ENCODE data around the gene DERA.
"Not testable (repeated sequence)": the region's sequence is repeated elsewhere in the genome, so short reads cannot be mapped to it uniquely, and the experiment has no call there.

Gene DERA

GRCh38 chr12:15910468-15910863 is 666 bp upstream of the DERA start:
- DNase-seq = no peak

- DNase-seq = not testable (repeated sequence)
Measured at GRCh38 chr12:15911931-15912330, 799 bp downstream of the DERA start.

GRCh38 chr12:15914131-15914530 is 3.0 kb downstream of the DERA start:
- DNase-seq = not testable (repeated sequence)

- DNase-seq = no peak
Measured at GRCh38 chr12:15918066-15918465, 6.9 kb downstream of the DERA start.

GRCh38 chr12:15919418-15919817 is 8.3 kb downstream of the DERA start:
- DNase-seq = no peak

- DNase-seq = no peak
Measured at GRCh38 chr12:15924956-15925355, 13.8 kb downstream of the DERA start.

GRCh38 chr12:15928346-15928745 is 17.2 kb downstream of the DERA start:
- DNase-seq = no peak

- DNase-seq = no peak
Measured at GRCh38 chr12:15928870-15929571, 17.9 kb downstream of the DERA start.

- no peak for DNase-seq
Measured at GRCh38 chr12:15931590-15932053, 20.5 kb downstream of the DERA start.

- DNase-seq = no peak
Measured at GRCh38 chr12:15932327-15932726, 21.2 kb downstream of the DERA start.

GRCh38 chr12:15932971-15933370 is 21.8 kb downstream of the DERA start:
- DNase-seq = no peak

- no peak for DNase-seq
Measured at GRCh38 chr12:15933751-15934150, 22.6 kb downstream of the DERA start.

- no peak for DNase-seq
Measured at GRCh38 chr12:15936751-15937150, 25.6 kb downstream of the DERA start.

- no peak for DNase-seq
Measured at GRCh38 chr12:15937902-15938301, 26.8 kb downstream of the DERA start.

- DNase-seq = no peak
Measured at GRCh38 chr12:15939111-15939510, 28.0 kb downstream of the DERA start.

GRCh38 chr12:15942475-15942874 is 31.3 kb downstream of the DERA start:
- DNase-seq = no peak

GRCh38 chr12:15943519-15943918 is 32.4 kb downstream of the DERA start:
- not testable (repeated sequence) for DNase-seq

GRCh38 chr12:15948461-15948860 is 37.3 kb downstream of the DERA start:
- not testable (repeated sequence) for DNase-seq

GRCh38 chr12:15955281-15955680 is 44.1 kb downstream of the DERA start:
- DNase-seq = no peak

- DNase-seq = no peak
Measured at GRCh38 chr12:15956010-15956409, 44.9 kb downstream of the DERA start.

GRCh38 chr12:15956413-15957185 is 45.5 kb downstream of the DERA start:
- no peak for DNase-seq

- DNase-seq = no peak
Measured at GRCh38 chr12:15962760-15963159, 51.6 kb downstream of the DERA start.

- DNase-seq = no peak
Measured at GRCh38 chr12:15963271-15963670, 52.1 kb downstream of the DERA start.

- no peak for DNase-seq
Measured at GRCh38 chr12:15966426-15966825, 55.3 kb downstream of the DERA start.

All from CD4-positive, alpha-beta T cell treated with Interleukin-17A for 1 hour (primary cell).